Measurements from ENCODE around the gene PPP1CB.
"Not testable (repeated sequence)": the region's sequence is repeated elsewhere in the genome, so short reads cannot be mapped to it uniquely, and the experiment has no call there.

The PPP1CB gene

GRCh38 chr2:28725021-28725711 lies 26.5 kb upstream of the PPP1CB start:
- H3K4me3 ChIP-seq (ENCODE audit: low read depth, low read length): no peak overlapping the region
- TF ChIP-seq CTCF (IDR thresholded peaks at IDR 0.05; ENCODE audit: borderline replicate concordance, insufficient read depth, low read depth, low read length): no peak

GRCh38 chr2:28726177-28726576 lies 25.5 kb upstream of the PPP1CB start:
- no peak for TF ChIP-seq CTCF (IDR thresholded peaks at IDR 0.05; ENCODE audit: borderline replicate concordance, insufficient read depth, low read depth, low read length)
- no peak overlapping the region for H3K4me3 ChIP-seq (ENCODE audit: low read depth, low read length)

- no peak for TF ChIP-seq CTCF (IDR thresholded peaks at IDR 0.05; ENCODE audit: borderline replicate concordance, insufficient read depth, low read depth, low read length)
- no peak overlapping the region for H3K4me3 ChIP-seq (ENCODE audit: low read depth, low read length)
Observed at GRCh38 chr2:28729698-28730097, 21.9 kb upstream of the PPP1CB start.

GRCh38 chr2:28730641-28731146 lies 20.9 kb upstream of the PPP1CB start:
- no peak overlapping the region for H3K4me3 ChIP-seq (ENCODE audit: low read depth, low read length)
- TF ChIP-seq CTCF (IDR thresholded peaks at IDR 0.05; ENCODE audit: borderline replicate concordance, insufficient read depth, low read depth, low read length): no peak

GRCh38 chr2:28735511-28735910 lies 16.1 kb upstream of the PPP1CB start:
- TF ChIP-seq CTCF (IDR thresholded peaks at IDR 0.05; ENCODE audit: borderline replicate concordance, insufficient read depth, low read depth, low read length): no peak
- no peak overlapping the region for H3K4me3 ChIP-seq (ENCODE audit: low read depth, low read length)

GRCh38 chr2:28736034-28736433 lies 15.6 kb upstream of the PPP1CB start:
- H3K4me3 ChIP-seq (ENCODE audit: low read depth, low read length): no peak overlapping the region
- no peak for TF ChIP-seq CTCF (IDR thresholded peaks at IDR 0.05; ENCODE audit: borderline replicate concordance, insufficient read depth, low read depth, low read length)

- H3K4me3 ChIP-seq (ENCODE audit: low read depth, low read length): no peak overlapping the region
- TF ChIP-seq CTCF (IDR thresholded peaks at IDR 0.05; ENCODE audit: borderline replicate concordance, insufficient read depth, low read depth, low read length): no peak
Observed at GRCh38 chr2:28737655-28738054, 14.0 kb upstream of the PPP1CB start.

- not testable (repeated sequence) for H3K4me3 ChIP-seq (ENCODE audit: low read depth, low read length)
Observed at GRCh38 chr2:28742619-28743018, 9.0 kb upstream of the PPP1CB start.
